GM21381 (cell line): ENCODE measurements around the gene LIN7C.

ENCODE experiments used
- ATAC-seq: cut with Tn5 transposase; IDR thresholded peaks from one replicate; pipeline ENCODE4 v1.9.1; 2021; ENCODE audit warnings: mild to moderate bottlenecking, moderate library complexity; ENCODE audit not compliant: unreplicated experiment

The LIN7C gene

DNA sequence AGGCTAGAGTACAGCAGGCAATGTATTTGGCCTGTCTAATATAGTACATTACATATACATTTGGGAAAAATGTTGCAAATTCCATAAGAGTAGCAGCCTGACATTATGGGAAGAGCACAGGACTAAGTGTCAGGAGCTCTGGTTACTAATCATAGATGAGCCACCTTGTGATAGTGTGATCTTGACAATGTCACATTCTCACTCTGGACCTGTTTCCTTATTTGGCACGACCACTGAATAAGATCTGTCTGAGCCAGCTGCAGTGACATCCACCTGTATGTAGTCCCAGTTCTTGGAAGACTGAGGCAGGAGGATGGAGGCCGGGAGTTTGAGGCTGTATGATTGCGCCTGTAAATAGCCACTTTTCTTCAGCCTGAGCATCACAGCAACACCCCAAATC is 5.7 kb upstream of the LIN7C start:
- no peak for ATAC-seq

GRCh38 chr11:27509908-27510307 is 3.3 kb upstream of the LIN7C start:
- no peak for ATAC-seq

DNA sequence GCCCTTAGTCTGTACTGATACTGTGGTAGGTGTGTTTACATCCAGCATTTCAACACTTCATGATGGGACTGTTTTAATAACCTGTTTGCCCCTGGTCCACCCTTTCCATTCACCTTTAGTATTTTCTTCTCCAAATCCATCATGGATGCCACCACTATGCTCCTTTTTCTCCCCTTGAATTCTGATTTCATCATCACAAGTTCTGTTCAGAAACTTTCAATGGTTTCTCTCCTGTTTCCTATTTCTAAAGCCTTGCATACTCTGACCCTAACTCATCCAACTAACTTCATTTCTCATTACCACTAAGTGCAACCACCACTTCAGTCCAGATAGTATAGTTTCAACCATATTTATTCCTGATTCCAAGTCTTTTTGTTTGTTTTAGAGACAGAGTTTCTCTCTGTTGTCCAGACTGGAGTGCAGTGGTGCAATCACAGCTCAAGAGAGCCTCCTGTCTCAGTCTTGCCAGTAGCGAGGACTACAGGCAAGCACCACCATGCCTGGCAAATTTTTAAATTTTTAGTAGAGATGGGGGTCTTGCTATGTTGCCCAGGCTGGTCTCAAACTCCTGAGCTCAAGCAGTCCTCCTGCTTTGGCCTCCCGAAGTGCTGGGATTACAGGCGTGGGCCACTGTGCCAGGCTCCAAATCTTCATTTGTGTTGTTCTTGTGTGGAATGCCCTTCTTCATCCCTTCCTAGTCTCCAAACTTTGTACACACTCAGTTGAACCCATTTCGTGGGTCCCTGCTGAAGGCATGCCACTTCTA is 1.2 kb upstream of the LIN7C start:
- no peak for ATAC-seq

- peak; percentile 1 for ATAC-seq
These were observed 788 bp downstream of the LIN7C start for GRCh38 chr11:27505781-27506180.

DNA sequence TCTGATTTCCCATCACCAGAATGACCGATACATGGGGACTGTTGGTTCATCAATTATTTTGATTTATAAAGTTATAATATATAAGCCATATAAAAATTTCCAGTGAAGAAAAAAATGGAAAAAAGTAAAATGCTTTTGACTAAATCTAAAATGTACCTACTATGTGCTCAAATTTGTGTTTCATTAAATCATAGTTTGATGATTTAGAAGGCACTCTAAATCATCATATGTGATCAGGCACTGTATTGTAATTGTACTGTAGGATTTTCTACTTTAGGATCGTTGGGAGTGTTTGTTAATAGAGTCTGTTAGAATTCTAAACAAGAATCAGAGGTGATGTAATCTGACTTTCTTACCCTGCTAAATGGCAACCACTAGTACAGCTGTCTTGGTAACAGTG is 2.4 kb downstream of the LIN7C start:
- no peak for ATAC-seq

- no peak for ATAC-seq
These were observed 5.5 kb downstream of the LIN7C start for GRCh38 chr11:27501100-27501499.

- ATAC-seq = no peak
These were observed 8.7 kb downstream of the LIN7C start for GRCh38 chr11:27497911-27498310.

DNA sequence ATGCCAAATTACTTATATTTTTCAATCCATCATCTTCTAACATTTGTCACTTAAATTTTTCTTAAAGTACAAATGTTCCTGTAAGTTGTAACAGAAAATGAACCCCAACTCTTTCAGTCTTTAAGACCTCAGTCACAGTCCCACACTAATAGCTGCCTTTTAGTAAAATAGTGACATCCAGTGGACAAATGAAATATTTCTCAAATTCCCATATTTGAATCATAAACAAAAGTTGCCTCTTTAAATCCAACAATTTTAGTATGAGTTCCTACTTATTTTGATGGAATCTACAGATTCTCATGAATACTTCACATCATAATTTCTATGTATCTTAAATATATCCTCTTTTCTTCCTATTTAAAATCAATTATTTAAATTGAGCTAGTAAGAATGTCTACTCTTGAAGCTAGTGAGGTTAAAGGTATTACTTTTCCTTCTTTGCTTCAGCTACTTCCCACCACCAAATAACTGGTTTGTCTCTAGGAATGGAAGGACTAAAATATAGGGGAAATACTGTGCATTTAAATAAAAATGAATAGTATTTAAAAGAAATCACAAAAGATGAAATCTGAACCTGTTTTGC is 9.2 kb downstream of the LIN7C start:
- peak; percentile 72 for ATAC-seq

DNA sequence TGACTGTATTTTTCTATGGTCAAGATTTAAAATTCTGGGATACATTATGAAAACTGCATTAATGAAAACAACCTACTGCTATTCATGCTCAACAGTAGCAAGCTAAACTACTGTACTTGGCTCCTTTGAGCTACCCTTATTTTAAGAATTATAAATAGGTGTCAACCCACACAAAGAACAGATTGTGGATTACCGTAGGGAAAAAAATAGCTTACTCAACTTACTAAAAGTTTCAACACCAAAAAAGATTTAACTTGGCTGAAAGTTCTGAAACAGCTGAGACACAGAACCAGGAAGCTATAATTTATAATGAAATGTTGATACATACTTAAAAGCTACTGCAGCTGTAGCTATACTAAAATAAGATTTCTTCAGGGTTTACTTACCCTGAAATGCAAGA is 10.1 kb downstream of the LIN7C start:
- ATAC-seq = no peak

DNA sequence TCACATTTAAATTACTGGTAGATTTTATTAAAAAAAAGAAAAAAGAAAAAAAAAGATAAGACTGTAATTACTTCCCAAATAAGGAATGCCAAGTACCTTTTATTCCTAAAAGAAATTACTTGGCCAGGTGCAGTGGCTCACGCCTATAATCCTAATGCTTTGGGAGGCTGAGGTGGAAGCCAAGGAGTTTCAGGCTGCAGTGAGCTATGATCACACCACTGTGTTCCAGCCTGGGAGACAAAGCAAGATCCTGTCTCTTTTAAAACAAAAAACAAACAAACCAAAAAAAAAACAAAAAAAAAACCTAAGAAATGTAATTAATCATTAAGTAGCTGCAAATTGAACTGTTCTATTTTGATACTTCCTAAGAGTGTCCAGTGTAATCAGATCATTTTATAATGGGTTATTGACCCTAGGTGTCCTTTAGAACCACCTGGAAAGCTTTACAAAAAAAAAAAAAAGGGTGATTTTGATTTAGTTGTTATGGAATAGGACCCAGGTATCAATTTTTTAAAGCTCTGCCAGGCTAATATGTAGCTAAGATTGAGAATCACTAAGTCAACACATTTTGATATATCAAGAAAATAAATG is 10.8 kb downstream of the LIN7C start:
- ATAC-seq = no peak

DNA sequence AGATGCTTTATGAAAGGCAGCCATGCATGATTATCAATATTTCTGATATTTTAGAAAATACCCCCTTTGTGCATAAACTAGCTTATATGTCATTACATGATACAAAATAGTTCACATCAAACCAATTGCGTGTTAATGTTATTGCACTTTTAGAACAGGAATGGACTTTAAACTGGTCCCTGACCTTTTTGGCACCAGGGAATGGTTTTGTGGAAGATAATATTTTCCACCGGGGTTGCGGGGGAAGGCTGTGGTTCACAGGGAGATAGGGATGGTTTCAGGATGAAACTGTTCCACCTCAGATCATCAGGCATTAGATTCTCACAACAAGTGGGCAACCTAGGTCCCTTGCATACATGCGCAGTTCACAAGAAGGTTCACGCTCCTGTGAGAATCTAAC is 17.5 kb downstream of the LIN7C start:
- ATAC-seq = no peak

DNA sequence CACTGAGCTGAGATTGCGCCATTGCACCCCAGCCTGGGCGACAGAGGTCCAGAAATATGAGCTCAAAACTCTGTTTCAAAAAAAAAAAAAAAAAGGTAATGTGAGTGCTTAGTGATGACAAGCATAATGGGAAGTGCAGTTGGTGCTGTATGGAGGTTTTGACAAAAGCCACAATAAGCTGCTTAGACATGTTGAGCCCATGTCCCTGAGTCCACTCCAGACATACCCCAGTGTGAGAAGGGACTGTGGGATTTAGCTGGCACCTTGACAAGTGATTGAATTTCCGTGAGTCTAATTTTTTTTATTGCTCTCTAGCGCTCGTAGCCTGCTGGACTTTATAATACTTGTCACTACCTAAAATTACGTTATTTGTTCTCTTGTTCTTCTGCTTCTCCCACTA is 18.9 kb downstream of the LIN7C start:
- no peak for ATAC-seq

- peak; percentile 59 for ATAC-seq
These were observed 20.4 kb downstream of the LIN7C start for GRCh38 chr11:27485930-27486773.

DNA sequence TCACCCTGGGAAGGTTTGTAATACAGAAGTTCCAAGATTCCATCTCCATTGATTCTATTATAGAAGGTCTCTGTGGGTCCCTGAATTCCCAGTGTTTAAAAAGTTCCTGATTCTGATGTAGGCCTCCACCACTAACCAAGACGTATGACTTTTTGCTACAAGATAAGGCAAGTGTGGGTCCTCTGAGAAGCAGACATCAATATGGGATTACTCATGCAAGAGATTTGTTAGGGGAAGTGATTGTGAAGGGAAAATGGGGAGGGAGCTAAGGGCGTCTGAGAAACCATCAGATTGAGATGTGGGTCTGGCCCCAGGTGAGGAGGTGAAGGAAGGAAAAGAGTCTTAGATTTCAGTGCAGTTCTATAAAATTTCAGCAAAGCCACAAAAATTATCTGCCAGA is 23.8 kb downstream of the LIN7C start:
- ATAC-seq = no peak

DNA sequence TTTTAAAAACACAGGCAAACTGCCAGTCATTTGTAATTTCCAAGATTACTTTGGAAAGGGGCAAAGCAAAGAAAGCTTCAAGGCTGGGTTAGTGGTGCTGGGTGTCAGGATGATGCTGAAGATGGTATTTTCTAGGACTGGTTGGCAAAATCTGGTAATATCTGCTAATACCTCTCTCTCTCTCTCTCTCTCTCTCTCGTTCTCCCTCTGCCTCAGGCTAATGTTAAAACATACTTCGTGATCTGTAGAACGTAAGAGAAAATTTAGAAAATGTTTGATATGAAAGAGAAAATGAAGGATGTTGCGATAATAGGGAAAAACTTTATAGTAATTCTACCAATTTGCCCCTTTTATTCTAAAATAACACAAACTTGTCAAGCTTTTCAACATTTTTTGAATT is 24.6 kb downstream of the LIN7C start:
- no peak for ATAC-seq

DNA sequence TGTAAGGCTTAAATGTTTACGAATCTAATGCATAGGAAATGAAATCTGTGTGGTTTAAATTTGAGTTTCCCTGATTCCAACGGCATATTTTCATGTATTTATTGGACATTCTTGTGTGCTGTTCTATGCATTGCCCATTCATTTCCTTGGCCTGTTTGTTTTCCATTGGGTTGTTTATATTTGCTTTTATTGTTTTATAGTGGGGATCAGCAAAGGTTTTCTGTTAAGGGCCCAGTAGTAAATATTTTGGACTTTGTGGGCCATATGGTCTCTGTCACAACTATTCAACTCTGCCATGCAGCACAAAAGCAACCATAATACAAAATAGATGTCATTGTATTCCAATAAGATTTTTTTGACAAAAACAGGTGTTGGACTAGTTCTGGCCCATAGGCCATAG is 28.7 kb downstream of the LIN7C start:
- no peak for ATAC-seq

GRCh38 chr11:27477243-27477642 is 29.3 kb downstream of the LIN7C start:
- ATAC-seq = no peak

DNA sequence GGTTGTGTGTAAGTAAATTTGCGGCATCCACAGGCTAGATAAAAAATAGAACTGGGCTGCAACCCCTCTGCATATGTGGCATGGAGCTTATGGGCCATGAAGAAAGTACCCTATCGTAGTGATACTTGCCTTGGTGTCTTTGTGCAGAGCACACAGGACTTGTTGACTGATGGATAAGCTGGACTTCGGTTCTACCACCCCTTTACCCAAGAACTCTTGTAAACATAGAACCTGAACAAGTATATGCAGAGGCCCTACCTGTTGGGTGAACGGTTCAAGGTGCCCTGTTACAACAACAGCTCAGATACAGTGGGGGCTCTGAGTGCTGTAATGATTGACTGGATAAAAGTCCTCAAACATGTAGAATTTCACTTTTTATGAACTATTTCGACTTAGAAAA is 30.9 kb downstream of the LIN7C start:
- ATAC-seq = no peak

DNA sequence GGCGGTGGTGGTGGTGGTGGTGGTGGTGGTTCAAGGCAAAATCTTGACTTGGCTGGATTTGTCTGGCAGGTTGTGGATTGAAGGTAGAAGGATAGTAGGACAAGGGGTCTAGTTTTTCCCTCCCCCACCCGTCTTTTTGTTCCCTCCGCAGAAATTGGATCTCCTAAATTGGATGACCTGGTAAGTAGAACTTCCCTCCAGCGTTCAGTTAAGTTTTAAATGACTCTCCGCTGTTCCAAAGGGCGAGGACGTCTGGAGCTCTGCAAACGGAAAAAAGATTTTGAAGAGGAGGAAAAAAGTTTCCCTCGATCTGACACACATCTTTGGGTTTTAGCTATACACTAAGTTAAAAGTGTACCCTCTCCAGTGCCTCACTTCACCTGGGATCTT is 33.6 kb downstream of the LIN7C start:
- no peak for ATAC-seq

- ATAC-seq = peak; percentile 79
These were observed 34.1 kb downstream of the LIN7C start, which contains the start of gene LGR4 for GRCh38 chr11:27472398-27473016. Gene LGR4, minus strand, starts transcription at chr11:27472790. Its CDS starts 488 bp downstream, at chr11:27472302.
